GM23248 (cell line): Measurements from ENCODE around the gene BCL11B. TPM values are rescaled to one million over a fixed set of nuclear protein-coding genes. Genes with fewer than 3 reads are reported as not detected.

ENCODE experiments used
- DNase-seq: peaks from one replicate; pipeline ENCODE4 v3.0.0-alpha.2; 2015
- H2AFZ ChIP-seq: fragments of 200-600 bp; sonication (generic); 2 replicates; pipeline ENCODE4 v1.6.1; 2016; ENCODE audit warnings: antibody characterized with exemption
- H3F3A ChIP-seq: fragments of 200-600 bp; sonication (generic); 2 replicates; pipeline ENCODE4 v1.6.1; 2016; ENCODE audit warnings: mild to moderate bottlenecking, antibody characterized with exemption, mixed run types; ENCODE audit not compliant: insufficient read depth
- H3K27ac ChIP-seq: fragments of 200-600 bp; sonication (generic); 2 replicates; pipeline ENCODE4 v1.5.1; 2016; ENCODE audit warnings: mild to moderate bottlenecking
- H3K27me3 ChIP-seq: fragments of 200-600 bp; sonication (generic); replicated peaks from 2 replicates; pipeline ENCODE4 v1.6.1; 2016; ENCODE audit warnings: mild to moderate bottlenecking; ENCODE audit not compliant: insufficient read depth
- H3K36me3 ChIP-seq: fragments of 200-600 bp; sonication (generic); 2 replicates; pipeline ENCODE4 v1.6.1; 2016; ENCODE audit warnings: low read depth, mild to moderate bottlenecking
- H3K4me1 ChIP-seq: fragments of 200-600 bp; sonication (generic); 2 replicates; pipeline ENCODE4 v1.6.1; 2016; ENCODE audit warnings: mild to moderate bottlenecking; ENCODE audit not compliant: insufficient read depth
- H3K4me2 ChIP-seq: fragments of 200-600 bp; sonication (generic); one replicate; pipeline ENCODE4 v1.6.1; 2016; ENCODE audit warnings: mild to moderate bottlenecking; ENCODE audit not compliant: unreplicated experiment
- H3K4me3 ChIP-seq: fragments of 200-600 bp; sonication (generic); 2 replicates; pipeline ENCODE4 v1.5.1; 2016; ENCODE audit warnings: mild to moderate bottlenecking
- H3K79me2 ChIP-seq: fragments of 200-600 bp; sonication (generic); 2 replicates; pipeline ENCODE4 v1.6.1; 2016; ENCODE audit warnings: mild to moderate bottlenecking; ENCODE audit not compliant: insufficient read depth
- H3K9ac ChIP-seq: fragments of 200-600 bp; sonication (generic); 2 replicates; pipeline ENCODE4 v1.6.1; 2016; ENCODE audit warnings: mild to moderate bottlenecking
- H3K9me2 ChIP-seq: fragments of 200-600 bp; sonication (generic); 2 replicates; pipeline ENCODE4 v1.6.1; 2016; ENCODE audit warnings: mixed run types, mild to moderate bottlenecking, moderate library complexity; ENCODE audit not compliant: insufficient read depth
- H3K9me3 ChIP-seq: fragments of 200-600 bp; sonication (generic); one replicate; pipeline ENCODE4 v1.6.1; 2017; ENCODE audit warnings: low read depth
- H4K20me1 ChIP-seq: fragments of 200-600 bp; sonication (generic); 2 replicates; pipeline ENCODE4 v1.6.0; 2016; ENCODE audit not compliant: insufficient read depth
- EZH2 ChIP-seq: fragments of 200-600 bp; sonication (generic); IDR thresholded peaks from 2 replicates; pipeline ENCODE4 v1.6.1; 2018; ENCODE audit warnings: antibody characterized with exemption, mild to moderate bottlenecking; ENCODE audit not compliant: insufficient read depth, poor library complexity, severe bottlenecking
- EZH2phosphoT487 ChIP-seq: fragments of 200-600 bp; sonication (generic); IDR thresholded peaks from 2 replicates; pipeline ENCODE4 v1.6.1; 2018; ENCODE audit warnings: antibody characterized with exemption, moderate library complexity, mild to moderate bottlenecking, low read depth; ENCODE audit not compliant: insufficient read depth
- WGBS, 2 experiments: methylation state at CpG; one replicate each; pipeline ENCODE4 v1.1.6; 2015 to 2017; ENCODE audit warnings: low lambda C conversion rate in 2 of 2, low coverage in 1 of 2; ENCODE audit errors: missing lambda C conversion rate in 2 of 2; 5-methylcytosine and 5-hydroxymethylcytosine counted together
- in situ Hi-C: fragments of 300-500 bp; cut with MboI; formaldehyde crosslinking; loops from 2 replicates; pipeline ENCODE4 v1.15.0; 2020
- polyA plus RNA-seq: library from polyadenylated mRNA; unstranded; fragments of >200 nt; fragmentation: Nextera tagmentation; extraction: Ambion mirVana; gene quantifications from 2 replicates; pipeline ENCODE4 v1.2.1, GENCODE V29; 2016
- total RNA-seq: library from RNA; depleted of rRNA; stranded (reverse); fragments of >200 nt; shearing (Covaris generic); gene quantifications from 2 replicates; pipeline ENCODE4 v1.2.3, GENCODE V29; 2014; rRNA removed

BCL11B gene
- total RNA-seq: not detected in 2 replicates
- not detected in 2 replicates for polyA plus RNA-seq

- no peaks in the 10 kb centered on the region for H3K36me3 ChIP-seq
- peaks cover 84% of the 10 kb centered on the region for H3K27me3 ChIP-seq
- peak within 1 kb of the TSS; percentile 70 for H3K4me3 ChIP-seq
- H3K9ac ChIP-seq: no peak within 1 kb of the TSS; the same call in 1 of the 2 replicates
- no peaks in the 10 kb centered on the region; the same call in 1 of the 2 replicates for H3F3A ChIP-seq
- peak within 1 kb of the TSS; percentile 77 for H3K4me2 ChIP-seq
- no peaks in the 10 kb centered on the region for H3K79me2 ChIP-seq
- H3K9me2 ChIP-seq: no peaks in the 10 kb centered on the region
- peak; percentile 76 for DNase-seq
- no peaks in the 10 kb centered on the region for H3K9me3 ChIP-seq
- H3K27ac ChIP-seq: no peak within 1 kb of the TSS
- H3K4me1 ChIP-seq: peaks cover 13% of the 10 kb centered on the region; the same call in 1 of the 2 replicates
- TF ChIP-seq EZH2phosphoT487: no peak
- H2AFZ ChIP-seq: peak within 1 kb of the TSS; percentile 73
- no peaks in the 10 kb centered on the region for H4K20me1 ChIP-seq
- in situ Hi-C loops: loop anchor here (25.0 kb wide), 1 partner anchor 1135 kb away; no protein-coding TSS in a partner anchor
- 1 to 2% methylated on average over 40 to 50 of the region's 50 CpGs for WGBS, 2 experiments
Observed at GRCh38 chr14:99271951-99272631, at the start of gene BCL11B. TSS of gene BCL11B (minus strand) at chr14:99272197. CDS start at chr14:99271218, 979 bp downstream.

GRCh38 chr14:99321236-99321925 lies 49.4 kb upstream of the BCL11B start:
- no peaks in the 10 kb centered on the region for H3K9me3 ChIP-seq
- no peaks in the 10 kb centered on the region for H3K36me3 ChIP-seq
- H3K4me3 ChIP-seq: no peak overlapping the region
- TF ChIP-seq EZH2phosphoT487 (no peak), EZH2 (no peak)
- 91 to 92% methylated on average over 16 of the region's 16 CpGs for WGBS, 2 experiments
- in situ Hi-C loops: no loop called here
- H3F3A ChIP-seq: no peaks in the 10 kb centered on the region
- no peaks in the 10 kb centered on the region for H4K20me1 ChIP-seq
- H3K27ac ChIP-seq: no peak overlapping the region
- no peaks in the 10 kb centered on the region for H3K9me2 ChIP-seq
- DNase-seq: no peak
- no peaks in the 10 kb centered on the region for H3K27me3 ChIP-seq
- no peak overlapping the region for H3K4me2 ChIP-seq
- no peak overlapping the region for H2AFZ ChIP-seq
- no peaks in the 10 kb centered on the region for H3K4me1 ChIP-seq
- H3K79me2 ChIP-seq: no peaks in the 10 kb centered on the region
- H3K9ac ChIP-seq: no peak overlapping the region

- H4K20me1 ChIP-seq: no peaks in the 10 kb centered on the region
- H3K4me1 ChIP-seq: no peaks in the 10 kb centered on the region
- no peaks in the 10 kb centered on the region for H3K9me2 ChIP-seq
- H3K9ac ChIP-seq: no peak overlapping the region
- no peaks in the 10 kb centered on the region for H3F3A ChIP-seq
- H3K27me3 ChIP-seq: no peaks in the 10 kb centered on the region
- H3K4me2 ChIP-seq: no peak overlapping the region
- H2AFZ ChIP-seq: no peak overlapping the region
- no peak for DNase-seq
- H3K9me3 ChIP-seq: no peaks in the 10 kb centered on the region
- WGBS, 2 experiments: 68 to 69% methylated on average over 26 of the region's 27 CpGs
- no peaks in the 10 kb centered on the region for H3K79me2 ChIP-seq
- no peaks in the 10 kb centered on the region for H3K36me3 ChIP-seq
- no peak overlapping the region for H3K27ac ChIP-seq
- no peak overlapping the region for H3K4me3 ChIP-seq
- TF ChIP-seq EZH2phosphoT487 (no peak), EZH2 (no peak)
- in situ Hi-C loops: no loop called here
Observed at GRCh38 chr14:99320621-99321235, 48.7 kb upstream of the BCL11B start.

GRCh38 chr14:99320105-99320572 lies 48.1 kb upstream of the BCL11B start:
- no peaks in the 10 kb centered on the region for H3K9me2 ChIP-seq
- H3K36me3 ChIP-seq: no peaks in the 10 kb centered on the region
- TF ChIP-seq EZH2 (no peak), EZH2phosphoT487 (no peak)
- H3K9ac ChIP-seq: no peak overlapping the region
- no peak overlapping the region for H2AFZ ChIP-seq
- H3K4me1 ChIP-seq: no peaks in the 10 kb centered on the region
- H3K4me2 ChIP-seq: no peak overlapping the region
- in situ Hi-C loops: no loop called here
- H3K27me3 ChIP-seq: no peaks in the 10 kb centered on the region
- no peak overlapping the region for H3K27ac ChIP-seq
- H4K20me1 ChIP-seq: no peaks in the 10 kb centered on the region
- no peaks in the 10 kb centered on the region for H3K79me2 ChIP-seq
- H3K4me3 ChIP-seq: no peak overlapping the region
- no peaks in the 10 kb centered on the region for H3K9me3 ChIP-seq
- WGBS, 2 experiments: 14 to 21% methylated on average over 17 to 23 of the region's 23 CpGs
- peak; percentile 54 for DNase-seq
- no peaks in the 10 kb centered on the region for H3F3A ChIP-seq
